K562 (cell line): ENCODE results near the gene P2RY6. TPM values are rescaled to one million over a fixed set of nuclear protein-coding genes. Genes with fewer than 3 reads are reported as not detected.

ENCODE experiments used
- ATAC-seq: fragments of 200-7000 bp; cut with Tn5 transposase; 3 replicates; pipeline ENCODE4 v1.9.1; 2020; ENCODE audit warnings: moderate library complexity
- BruUV-seq: library from RNA; stranded (reverse); fragments of 400-500 nt; replicated peaks from 2 replicates; lab custom pipeline; 2021; lab: Mats Ljungman, UMichigan
- CTCF ChIA-PET: fragments of 300-600 bp; formaldehyde crosslinking; extraction: SDS; loops from one replicate; lab custom pipeline; 2021; ENCODE audit warnings: low intra/inter-chr PET ratio; lab: Yijun Ruan, JAX
- POLR2A ChIA-PET: fragments of 300-600, 350-650 bp; sonication (Branson Sonifier 250); formaldehyde crosslinking; extraction: SDS; loops from one replicate; lab custom pipeline; 2021; ENCODE audit warnings: antibody characterized with exemption, inconsistent platforms; lab: Yijun Ruan, JAX
- DNase-seq, 4 experiments: peaks; one replicate each; pipeline versions ENCODE4 v3.0.0 to v3.0.0-alpha.2; 2011 to 2018; ENCODE audit warnings: low spot score in 3 of 4, mixed read lengths in 3 of 4; ENCODE audit errors: extremely low read depth in 1 of 4
- FAIRE-seq: peaks from 2 replicates; lab custom pipeline; 2011; peaks lifted over from hg19 to GRCh38; lab: Jason Lieb, UNC
- H2AFZ ChIP-seq: 2 replicates; pipeline ENCODE4 v1.6.0; 2011; ENCODE audit warnings: low read depth, low read length, control low read depth, inconsistent platforms
- H3K27ac ChIP-seq: fragments of 200-600 bp; 3 replicates; pipeline ENCODE4 v1.8.0; 2011; ENCODE audit warnings: low read depth, mild to moderate bottlenecking, control low read depth, inconsistent platforms, low read length, moderate library complexity, mixed read lengths; ENCODE audit errors: extremely low read depth
- H3K27me3 ChIP-seq, 2 experiments: fragments of 300-600 bp in 1 of 2; 2 replicates in 1 of 2; 3 replicates in 1 of 2; pipeline versions ENCODE4 v1.6.0 to v1.8.0; 2011; ENCODE audit warnings: inconsistent platforms in 2 of 2, low read length in 2 of 2, mild to moderate bottlenecking in 1 of 2, mixed read lengths in 1 of 2, moderate library complexity in 1 of 2; ENCODE audit not compliant: control insufficient read depth in 2 of 2, insufficient read depth in 2 of 2
- H3K36me3 ChIP-seq: fragments of 300-600 bp; 3 replicates; pipeline ENCODE4 v1.8.0; 2011; ENCODE audit warnings: mild to moderate bottlenecking, low read length, inconsistent platforms; ENCODE audit not compliant: control insufficient read depth, insufficient read depth
- H3K4me1 ChIP-seq, 2 experiments: fragments of 200-600 bp in 1 of 2; replicated peaks in 1 of 2; 2 replicates in 1 of 2; 3 replicates in 1 of 2; pipeline versions ENCODE4 v1.5.1 to v1.8.0; 2011; ENCODE audit warnings: inconsistent platforms in 2 of 2, low read length in 2 of 2, mild to moderate bottlenecking in 1 of 2, mixed read lengths in 1 of 2, moderate library complexity in 1 of 2; ENCODE audit not compliant: control insufficient read depth in 2 of 2, insufficient read depth in 2 of 2
- H3K4me2 ChIP-seq: 2 replicates; pipeline ENCODE4 v1.6.1; 2011; ENCODE audit warnings: low read length, control low read depth, inconsistent platforms, mixed read lengths; ENCODE audit not compliant: insufficient read depth
- H3K4me3 ChIP-seq: fragments of 200-600 bp; sonication (generic), shearing (Covaris generic); 2 replicates; pipeline ENCODE4 v1.5.1; 2016; ENCODE audit warnings: control low read depth, inconsistent platforms
- H3K79me2 ChIP-seq: fragments of 200-600 bp; 3 replicates; pipeline ENCODE4 v1.8.0; 2011; ENCODE audit warnings: low read length, inconsistent platforms; ENCODE audit not compliant: control insufficient read depth, insufficient read depth
- H3K9ac ChIP-seq, 2 experiments: 2 replicates each; pipeline versions ENCODE4 v1.6.0 to v1.6.1; 2011; ENCODE audit warnings: low read depth in 2 of 2, low read length in 2 of 2, control low read depth in 1 of 2, inconsistent platforms in 1 of 2, mild to moderate bottlenecking in 1 of 2, mixed read lengths in 1 of 2; ENCODE audit not compliant: insufficient read depth in 1 of 2
- H3K9me1 ChIP-seq: one replicate; pipeline ENCODE4 v1.6.0; 2011; ENCODE audit warnings: inconsistent platforms, mild to moderate bottlenecking, low read length, moderate library complexity; ENCODE audit not compliant: control insufficient read depth, insufficient read depth
- H3K9me3 ChIP-seq: replicated peaks from 2 replicates; pipeline ENCODE4 v1.5.1; 2011; ENCODE audit warnings: low read depth, low read length, inconsistent platforms; ENCODE audit not compliant: control insufficient read depth, insufficient read depth
- H4K20me1 ChIP-seq: replicated peaks from 2 replicates; pipeline ENCODE4 v1.6.1; 2011; ENCODE audit warnings: low read length, inconsistent platforms, mixed read lengths; ENCODE audit not compliant: control insufficient read depth, insufficient read depth
- ARHGAP35 ChIP-seq: fragments of 450-650 bp; IDR thresholded peaks from 2 replicates; pipeline ENCODE4 v1.6.1; 2018; ENCODE audit not compliant: partially characterized antibody
- BRD9 ChIP-seq: fragments of 450-650 bp; IDR thresholded peaks from 2 replicates; pipeline ENCODE4 v1.6.1; 2018; ENCODE audit warnings: low read depth; ENCODE audit not compliant: partially characterized antibody
- RBM25 ChIP-seq: fragments of 200-400 bp; formaldehyde crosslinking; IDR thresholded peaks from 2 replicates; pipeline ENCODE4 v1.6.1; 2018; ENCODE audit warnings: low read length, low read depth, moderate library complexity; ENCODE audit not compliant: severe bottlenecking
- SMARCA5 ChIP-seq: fragments of 450-650 bp; IDR thresholded peaks from 2 replicates; pipeline ENCODE4 v1.6.1; 2016
- TCF7L2 ChIP-seq: fragments of 150-350 bp; IDR thresholded peaks from 2 replicates; pipeline ENCODE4 v1.6.1; 2016; ENCODE audit warnings: low read depth, mild to moderate bottlenecking, low read length, moderate library complexity
- ZFP36 ChIP-seq: fragments of 150-350 bp; IDR thresholded peaks from 2 replicates; pipeline ENCODE4 v1.6.1; 2018; ENCODE audit warnings: low read length, low read depth; ENCODE audit not compliant: partially characterized antibody
- WGBS: fragments of 100-300 bp; shearing (Covaris generic); methylation state at CpG from one replicate; pipeline ENCODE4 v1.1.6; 2016; ENCODE audit warnings: low coverage, mixed read lengths; ENCODE audit not compliant: insufficient coverage; ENCODE audit errors: missing lambda C conversion rate; 5-methylcytosine and 5-hydroxymethylcytosine counted together
- in situ Hi-C: fragments of 300-500 bp; cut with MboI; formaldehyde crosslinking; loops from 4 replicates; pipeline ENCODE4 v1.15.0; 2018; ENCODE audit warnings: inconsistent platforms, mixed read lengths
- intact Hi-C: fragments of 100-400 bp; cut with micrococcal nuclease; formaldehyde crosslinking; loops from 2 replicates; pipeline ENCODE4 v1.14.2; 2022
- polyA plus RNA-seq, 8 experiments: library from polyadenylated mRNA; depleted of rRNA in 4 of 8; stranded (reverse) in 5 of 8; unstranded in 3 of 8; fragments of >200 nt; fragmentation: Nextera tagmentation in 2 of 8; fragmentation: Illumina TruSeq in 1 of 8; extraction: Ambion mirVana in 2 of 8; extraction: Trizol in 1 of 8; gene quantifications; 2 replicates each; pipeline versions ENCODE4 v1.2.1 to v1.2.3, GENCODE V29; 2011 to 2014; ENCODE audit warnings: inconsistent platforms in 1 of 8, missing spikeins in 1 of 8
- total RNA-seq, 7 experiments: library from RNA; depleted of rRNA in 6 of 7; stranded (reverse); fragments of >200 nt in 6 of 7; fragmentation: Illumina TruSeq in 2 of 7; extraction: Trizol in 2 of 7; gene quantifications; 2 replicates each; pipeline versions ENCODE4 v1.2.1 to v1.2.3, GENCODE V29; 2011 to 2021; ENCODE audit warnings: low replicate concordance in 1 of 7
- TF ChIP-seq, protein P1 (sequence below), 2 experiments: fragments of 450-650 bp; IDR thresholded peaks; 2 replicates each; pipeline ENCODE4 v1.6.1; 2018; ENCODE audit warnings: mild to moderate bottlenecking in 2 of 2, low read depth in 1 of 2; ENCODE audit not compliant: partially characterized antibody in 2 of 2
- TF ChIP-seq, protein P2 (sequence below): fragments of 250-450 bp; sonication (Bioruptor Pico); IDR thresholded peaks from 2 replicates; pipeline ENCODE4 v1.8.0; 2022; ENCODE audit warnings: inconsistent platforms, mild to moderate bottlenecking, moderate library complexity, borderline replicate concordance

Gene P2RY6
- total and polyA plus RNA-seq, 9 of the 15 experiments (the other 6 are each of a cell fraction or from before 2014, with no cell fraction given) = not detected

DNA sequence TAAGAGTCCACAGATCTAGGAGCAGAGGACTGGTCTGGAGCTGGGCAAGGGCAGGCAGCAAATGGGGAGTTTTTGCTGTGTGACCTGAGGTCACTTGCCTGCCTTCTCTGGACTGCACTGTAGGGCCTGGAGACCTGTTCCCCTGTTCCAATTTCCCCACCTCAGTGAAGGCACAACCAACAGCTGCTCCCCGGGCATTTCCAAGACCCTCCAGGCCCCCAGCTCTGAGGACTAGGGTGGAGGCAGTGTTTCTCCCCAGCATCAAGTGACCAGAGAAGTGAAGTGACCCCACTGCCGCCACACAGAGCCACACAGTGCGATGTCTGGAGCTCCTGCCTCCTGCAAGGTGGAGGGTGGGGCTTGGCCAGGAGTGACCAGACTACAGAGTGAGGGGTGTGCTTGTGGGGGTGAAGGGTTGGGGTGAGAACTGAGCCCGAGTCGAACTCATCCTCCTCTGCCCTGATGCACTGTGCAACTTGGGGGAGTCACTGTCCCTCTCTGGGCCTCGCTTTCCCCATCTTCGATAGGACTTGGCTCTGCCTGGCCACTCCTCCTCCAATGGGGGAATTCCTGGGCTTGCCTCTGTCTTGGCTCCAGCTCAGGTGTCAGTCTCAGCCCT lies 32.5 kb upstream of the P2RY6 start:
- CTCF ChIA-PET = no interaction called here

More for the DNA sequence above, 32.5 kb upstream of the P2RY6 start:
- Histone ChIP-seq H3K9ac (no peak overlapping the region), H3K36me3 (no peaks in the 10 kb centered on the region), H3K79me2 (no peaks in the 10 kb centered on the region), H3K27me3 (peaks cover 2 to 43% of the 10 kb centered on the region in 2 experiments; a peak in 2 of 5 replicates), H3K4me3 (no peak overlapping the region), H3K27ac (no peak overlapping the region), H3K9me3 (no peaks in the 10 kb centered on the region), H4K20me1 (no peaks in the 10 kb centered on the region), H3K9me1 (no peaks in the 10 kb centered on the region), H2AFZ (no peak overlapping the region), H3K4me1 (peaks cover 0 to 7% of the 10 kb centered on the region in 2 experiments; a peak in 2 of 5 replicates), H3K4me2 (no peak overlapping the region)
- POLR2A ChIA-PET = interaction anchor here (0.6 kb wide), 1 partner anchor 20 kb away, joined by 3 read pairs; no protein-coding TSS in a partner anchor
- ATAC-seq = no peak
- intact Hi-C loops = no loop called here
- in situ Hi-C loops = loop anchor here (5.0 kb wide), 3 partner anchors 52 to 512 kb away; no protein-coding TSS in a partner anchor
- 0% methylated on average over 7 of the region's 7 CpGs for WGBS
- TF ChIP-seq BRD9 (peak; percentile 100), SMARCA5 (peak; percentile 94), ARHGAP35 (no peak), TCF7L2 (no peak), ZFP36 (peak; percentile 63), RBM25 (peak; percentile 54)
- TF ChIP-seq, protein P1, sequence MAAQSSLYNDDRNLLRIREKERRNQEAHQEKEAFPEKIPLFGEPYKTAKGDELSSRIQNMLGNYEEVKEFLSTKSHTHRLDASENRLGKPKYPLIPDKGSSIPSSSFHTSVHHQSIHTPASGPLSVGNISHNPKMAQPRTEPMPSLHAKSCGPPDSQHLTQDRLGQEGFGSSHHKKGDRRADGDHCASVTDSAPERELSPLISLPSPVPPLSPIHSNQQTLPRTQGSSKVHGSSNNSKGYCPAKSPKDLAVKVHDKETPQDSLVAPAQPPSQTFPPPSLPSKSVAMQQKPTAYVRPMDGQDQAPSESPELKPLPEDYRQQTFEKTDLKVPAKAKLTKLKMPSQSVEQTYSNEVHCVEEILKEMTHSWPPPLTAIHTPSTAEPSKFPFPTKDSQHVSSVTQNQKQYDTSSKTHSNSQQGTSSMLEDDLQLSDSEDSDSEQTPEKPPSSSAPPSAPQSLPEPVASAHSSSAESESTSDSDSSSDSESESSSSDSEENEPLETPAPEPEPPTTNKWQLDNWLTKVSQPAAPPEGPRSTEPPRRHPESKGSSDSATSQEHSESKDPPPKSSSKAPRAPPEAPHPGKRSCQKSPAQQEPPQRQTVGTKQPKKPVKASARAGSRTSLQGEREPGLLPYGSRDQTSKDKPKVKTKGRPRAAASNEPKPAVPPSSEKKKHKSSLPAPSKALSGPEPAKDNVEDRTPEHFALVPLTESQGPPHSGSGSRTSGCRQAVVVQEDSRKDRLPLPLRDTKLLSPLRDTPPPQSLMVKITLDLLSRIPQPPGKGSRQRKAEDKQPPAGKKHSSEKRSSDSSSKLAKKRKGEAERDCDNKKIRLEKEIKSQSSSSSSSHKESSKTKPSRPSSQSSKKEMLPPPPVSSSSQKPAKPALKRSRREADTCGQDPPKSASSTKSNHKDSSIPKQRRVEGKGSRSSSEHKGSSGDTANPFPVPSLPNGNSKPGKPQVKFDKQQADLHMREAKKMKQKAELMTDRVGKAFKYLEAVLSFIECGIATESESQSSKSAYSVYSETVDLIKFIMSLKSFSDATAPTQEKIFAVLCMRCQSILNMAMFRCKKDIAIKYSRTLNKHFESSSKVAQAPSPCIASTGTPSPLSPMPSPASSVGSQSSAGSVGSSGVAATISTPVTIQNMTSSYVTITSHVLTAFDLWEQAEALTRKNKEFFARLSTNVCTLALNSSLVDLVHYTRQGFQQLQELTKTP (IDR thresholded peaks at IDR 0.05; ENCODE audit: low read depth in 1 of 2, partially characterized antibody in 2 of 2) = peak in 1 of 2 experiments; percentile 72
- TF ChIP-seq, protein P2, sequence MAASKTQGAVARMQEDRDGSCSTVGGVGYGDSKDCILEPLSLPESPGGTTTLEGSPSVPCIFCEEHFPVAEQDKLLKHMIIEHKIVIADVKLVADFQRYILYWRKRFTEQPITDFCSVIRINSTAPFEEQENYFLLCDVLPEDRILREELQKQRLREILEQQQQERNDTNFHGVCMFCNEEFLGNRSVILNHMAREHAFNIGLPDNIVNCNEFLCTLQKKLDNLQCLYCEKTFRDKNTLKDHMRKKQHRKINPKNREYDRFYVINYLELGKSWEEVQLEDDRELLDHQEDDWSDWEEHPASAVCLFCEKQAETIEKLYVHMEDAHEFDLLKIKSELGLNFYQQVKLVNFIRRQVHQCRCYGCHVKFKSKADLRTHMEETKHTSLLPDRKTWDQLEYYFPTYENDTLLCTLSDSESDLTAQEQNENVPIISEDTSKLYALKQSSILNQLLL (CRISPR knock-in tag) = no peak
- BruUV-seq = no TSS peak
- DNase-seq = no peak
- FAIRE-seq = no peak
